Caco-2 (cell line): ENCODE results near the gene FOXI1. TPM values are rescaled to one million over a fixed set of nuclear protein-coding genes. Genes with fewer than 3 reads are reported as not detected.

Source experiments
- BruUV-seq: library from RNA; stranded (reverse); fragments of 400-500 nt; replicated peaks from 2 replicates; lab custom pipeline; 2021; lab: Mats Ljungman, UMichigan
- CTCF ChIA-PET: fragments of 300-600 bp; sonication (Branson Sonifier 250); formaldehyde crosslinking; loops from one replicate; lab custom pipeline; 2022; ENCODE audit warnings: antibody characterized with exemption; lab: Charles Lee
- POLR2A ChIA-PET: fragments of 300-600 bp; sonication (Branson Sonifier 250); formaldehyde crosslinking; loops from one replicate; lab custom pipeline; 2022; ENCODE audit warnings: antibody characterized with exemption; lab: Charles Lee
- DNase-seq, 2 experiments: peaks; one replicate each; pipeline versions ENCODE4 v3.0.0 to v3.0.0-alpha.2; 2020 to 2022
- H3K27me3 ChIP-seq: replicated peaks from 2 replicates; pipeline ENCODE4 v1.6.0; 2011; ENCODE audit warnings: low read length; ENCODE audit not compliant: control insufficient read depth, insufficient read depth
- H3K36me3 ChIP-seq: 2 replicates; pipeline ENCODE4 v1.5.1; 2011; ENCODE audit warnings: low read length; ENCODE audit not compliant: control insufficient read depth, insufficient read depth
- H3K4me1 ChIP-seq: fragments of 250-450 bp; sonication (Bioruptor Pico); 2 replicates; pipeline ENCODE4 v1.5.1; 2020; ENCODE audit warnings: mild to moderate bottlenecking
- H3K4me3 ChIP-seq: 2 replicates; pipeline ENCODE4 v1.5.1; 2011; ENCODE audit warnings: low read depth, mild to moderate bottlenecking, control low read depth, low read length
- H3K9me3 ChIP-seq: fragments of 250-450 bp; sonication (Bioruptor Pico); 2 replicates; pipeline ENCODE4 v1.5.1; 2020; ENCODE audit warnings: mild to moderate bottlenecking, moderate library complexity
- H3K27ac Mint-ChIP-seq: one replicate; pipeline ENCODE4 v1.8.0; 2022; ENCODE audit warnings: mixed read lengths; ENCODE audit not compliant: unreplicated experiment
- H3K27me3 Mint-ChIP-seq: one replicate; pipeline ENCODE4 v1.8.0; 2022; ENCODE audit warnings: mixed read lengths; ENCODE audit not compliant: insufficient read depth, unreplicated experiment
- H3K36me3 Mint-ChIP-seq: one replicate; pipeline ENCODE4 v1.8.0; 2022; ENCODE audit warnings: mild to moderate bottlenecking, mixed read lengths; ENCODE audit not compliant: insufficient read depth, unreplicated experiment
- H3K4me1 Mint-ChIP-seq: one replicate; pipeline ENCODE4 v1.8.0; 2022; ENCODE audit warnings: low read depth, mixed read lengths; ENCODE audit not compliant: unreplicated experiment
- H3K4me3 Mint-ChIP-seq: one replicate; pipeline ENCODE4 v1.8.0; 2022; ENCODE audit warnings: mild to moderate bottlenecking, moderate library complexity, mixed read lengths; ENCODE audit not compliant: unreplicated experiment
- H3K9me3 Mint-ChIP-seq: one replicate; pipeline ENCODE4 v1.8.0; 2022; ENCODE audit warnings: mixed read lengths; ENCODE audit not compliant: unreplicated experiment
- intact Hi-C: fragments of 100-400 bp; cut with micrococcal nuclease; formaldehyde crosslinking; loops from one replicate; pipeline ENCODE4 v1.10.0; 2022; ENCODE audit not compliant: unreplicated experiment
- total RNA-seq: library from RNA; stranded (reverse); gene quantifications from 2 replicates; pipeline ENCODE4 v1.2.3, GENCODE V29; 2022
- TF ChIP-seq, protein P1 (sequence below), 2 experiments: fragments of 200-600 bp in 1 of 2; IDR thresholded peaks; 1 replicate in 1 of 2; 2 replicates in 1 of 2; pipeline versions ENCODE4 v1.5.1 to v1.8.0; 2011 to 2022; ENCODE audit warnings: antibody characterized with exemption in 1 of 2, control low read depth in 1 of 2, inconsistent platforms in 1 of 2, low read depth in 1 of 2, low read length in 1 of 2, mild to moderate bottlenecking in 1 of 2, moderate library complexity in 1 of 2; ENCODE audit not compliant: insufficient read depth in 1 of 2, severe bottlenecking in 1 of 2, unreplicated experiment in 1 of 2

The FOXI1 gene
- total RNA-seq, 1 experiment from 2014 or later, result 0.14 TPM

DNA sequence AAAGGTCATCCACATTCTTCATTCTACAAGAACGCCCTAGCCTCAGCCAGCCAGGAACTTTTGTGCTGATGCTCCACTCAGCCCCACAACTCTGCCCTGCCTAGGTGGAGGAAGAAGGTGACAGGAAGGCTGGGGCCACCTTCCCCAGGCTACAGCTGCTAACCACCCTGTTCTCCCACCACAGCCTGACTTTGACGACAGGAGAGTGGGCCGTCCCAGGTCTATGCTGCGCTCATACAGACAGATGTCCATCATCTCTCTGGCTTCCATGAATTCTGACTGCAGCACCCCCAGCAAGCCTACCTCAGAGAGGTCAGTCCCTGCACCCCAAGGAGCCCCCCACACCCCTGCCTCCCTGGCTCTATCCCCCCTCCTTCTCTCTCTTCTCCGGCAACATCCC lies 28.2 kb upstream of the FOXI1 start:
- Mint-ChIP-seq H3K36me3 (no peaks in the 10 kb centered on the region), H3K27me3 (peaks cover 14% of the 10 kb centered on the region), H3K4me1 (no peaks in the 10 kb centered on the region), H3K9me3 (no peaks in the 10 kb centered on the region), H3K4me3 (no peak overlapping the region), H3K27ac (no peak overlapping the region)
- H3K27me3 ChIP-seq, result no peaks in the 10 kb centered on the region
- BruUV-seq, result no TSS peak
- H3K36me3 ChIP-seq, result no peaks in the 10 kb centered on the region
- CTCF ChIA-PET, result no interaction called here
- H3K9me3 ChIP-seq, result no peaks in the 10 kb centered on the region
- no peaks in the 10 kb centered on the region for H3K4me1 ChIP-seq
- DNase-seq, result no peak
- intact Hi-C loops, result no loop called here
- POLR2A ChIA-PET, result no interaction called here
- H3K4me3 ChIP-seq, result no peak overlapping the region
- TF ChIP-seq, protein P1, sequence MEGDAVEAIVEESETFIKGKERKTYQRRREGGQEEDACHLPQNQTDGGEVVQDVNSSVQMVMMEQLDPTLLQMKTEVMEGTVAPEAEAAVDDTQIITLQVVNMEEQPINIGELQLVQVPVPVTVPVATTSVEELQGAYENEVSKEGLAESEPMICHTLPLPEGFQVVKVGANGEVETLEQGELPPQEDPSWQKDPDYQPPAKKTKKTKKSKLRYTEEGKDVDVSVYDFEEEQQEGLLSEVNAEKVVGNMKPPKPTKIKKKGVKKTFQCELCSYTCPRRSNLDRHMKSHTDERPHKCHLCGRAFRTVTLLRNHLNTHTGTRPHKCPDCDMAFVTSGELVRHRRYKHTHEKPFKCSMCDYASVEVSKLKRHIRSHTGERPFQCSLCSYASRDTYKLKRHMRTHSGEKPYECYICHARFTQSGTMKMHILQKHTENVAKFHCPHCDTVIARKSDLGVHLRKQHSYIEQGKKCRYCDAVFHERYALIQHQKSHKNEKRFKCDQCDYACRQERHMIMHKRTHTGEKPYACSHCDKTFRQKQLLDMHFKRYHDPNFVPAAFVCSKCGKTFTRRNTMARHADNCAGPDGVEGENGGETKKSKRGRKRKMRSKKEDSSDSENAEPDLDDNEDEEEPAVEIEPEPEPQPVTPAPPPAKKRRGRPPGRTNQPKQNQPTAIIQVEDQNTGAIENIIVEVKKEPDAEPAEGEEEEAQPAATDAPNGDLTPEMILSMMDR (IDR thresholded peaks at IDR 0.05; ENCODE audit: insufficient read depth in 1 of 2, low read depth in 1 of 2, low read length in 1 of 2, severe bottlenecking in 1 of 2, unreplicated experiment in 1 of 2), result no peak

DNA sequence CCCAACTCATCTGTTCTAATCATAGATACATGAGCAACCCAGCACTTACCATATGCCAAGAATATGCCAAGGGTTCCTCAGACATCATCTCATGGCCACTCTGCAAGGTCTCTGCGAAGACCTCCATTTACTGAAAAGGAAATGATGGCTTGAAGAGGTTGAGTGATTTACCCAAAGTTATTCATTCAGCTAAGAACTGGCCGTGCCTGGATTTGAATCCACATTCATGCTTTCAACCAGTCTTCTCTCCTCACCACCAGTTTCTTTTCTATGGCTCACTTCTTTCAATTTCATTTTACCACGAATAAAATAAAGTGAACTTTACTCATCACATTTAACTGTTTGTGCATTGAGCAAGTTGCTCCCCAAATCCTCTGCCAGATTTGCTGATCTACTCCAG lies 27.2 kb upstream of the FOXI1 start:
- Histone ChIP-seq H3K36me3 (no peaks in the 10 kb centered on the region), H3K9me3 (no peaks in the 10 kb centered on the region), H3K4me1 (no peaks in the 10 kb centered on the region), H3K4me3 (no peak overlapping the region), H3K27me3 (peaks cover 1% of the 10 kb centered on the region; the same call in 1 of the 2 replicates)
- no peaks in the 10 kb centered on the region for H3K36me3 Mint-ChIP-seq
- H3K27me3 Mint-ChIP-seq, result peaks cover 15% of the 10 kb centered on the region
- no peak for DNase-seq
- ChIA-PET POLR2A (no interaction called here), CTCF (no interaction called here)
- BruUV-seq, result no TSS peak
- H3K4me3 Mint-ChIP-seq, result no peak overlapping the region
- no peaks in the 10 kb centered on the region for H3K4me1 Mint-ChIP-seq
- intact Hi-C loops, result no loop called here
- no peak overlapping the region for H3K27ac Mint-ChIP-seq
- TF ChIP-seq, protein P1 (IDR thresholded peaks at IDR 0.05; ENCODE audit: insufficient read depth in 1 of 2, low read depth in 1 of 2, low read length in 1 of 2, severe bottlenecking in 1 of 2, unreplicated experiment in 1 of 2), result no peak
- H3K9me3 Mint-ChIP-seq, result no peaks in the 10 kb centered on the region

DNA sequence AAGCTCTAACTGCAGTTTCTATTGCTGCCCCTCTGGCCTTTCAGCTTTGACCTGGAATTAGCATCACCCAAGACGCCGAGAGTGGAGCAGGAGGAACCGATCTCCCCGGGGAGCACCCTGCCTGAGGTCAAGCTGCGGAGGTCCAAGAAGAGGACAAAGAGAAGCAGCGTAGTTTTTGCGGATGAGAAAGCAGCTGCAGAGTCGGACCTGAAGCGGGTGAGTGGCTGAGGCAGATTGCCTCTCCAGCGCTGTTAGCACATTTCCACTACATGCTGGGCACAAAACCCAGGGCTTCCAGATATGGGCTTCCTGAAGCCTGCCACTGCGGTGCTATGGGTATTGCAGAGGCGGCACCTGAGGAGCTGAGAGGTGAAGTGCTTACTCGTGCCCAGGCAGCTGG lies 26.8 kb upstream of the FOXI1 start:
- CTCF ChIA-PET, result no interaction called here
- intact Hi-C loops, result no loop called here
- peaks cover 16% of the 10 kb centered on the region for H3K27me3 Mint-ChIP-seq

More for the DNA sequence above, 26.8 kb upstream of the FOXI1 start:
- POLR2A ChIA-PET, result no interaction called here
- H3K9me3 ChIP-seq, result no peaks in the 10 kb centered on the region
- no peaks in the 10 kb centered on the region for H3K9me3 Mint-ChIP-seq
- H3K27ac Mint-ChIP-seq, result no peak overlapping the region
- TF ChIP-seq, protein P1 (IDR thresholded peaks at IDR 0.05; ENCODE audit: insufficient read depth in 1 of 2, low read depth in 1 of 2, low read length in 1 of 2, severe bottlenecking in 1 of 2, unreplicated experiment in 1 of 2), result no peak
- no peaks in the 10 kb centered on the region for H3K36me3 ChIP-seq
- no peaks in the 10 kb centered on the region for H3K4me1 ChIP-seq
- BruUV-seq, result no TSS peak
- H3K4me3 Mint-ChIP-seq, result no peak overlapping the region
- no peak overlapping the region for H3K4me3 ChIP-seq
- DNase-seq, result no peak
- H3K4me1 Mint-ChIP-seq, result no peaks in the 10 kb centered on the region
- no peaks in the 10 kb centered on the region for H3K36me3 Mint-ChIP-seq
- peaks cover 1% of the 10 kb centered on the region; the same call in 1 of the 2 replicates for H3K27me3 ChIP-seq
